CD4-positive, alpha-beta T cell treated with Interleukin-12 subunit alpha and Interleukin-12 subunit beta, for 1 hour (primary cell): ENCODE measurements around the gene MACF1.

ENCODE experiments used
- DNase-seq: peaks from one replicate; pipeline ENCODE4 v3.0.0-alpha.2; 2020

The MACF1 gene

DNA sequence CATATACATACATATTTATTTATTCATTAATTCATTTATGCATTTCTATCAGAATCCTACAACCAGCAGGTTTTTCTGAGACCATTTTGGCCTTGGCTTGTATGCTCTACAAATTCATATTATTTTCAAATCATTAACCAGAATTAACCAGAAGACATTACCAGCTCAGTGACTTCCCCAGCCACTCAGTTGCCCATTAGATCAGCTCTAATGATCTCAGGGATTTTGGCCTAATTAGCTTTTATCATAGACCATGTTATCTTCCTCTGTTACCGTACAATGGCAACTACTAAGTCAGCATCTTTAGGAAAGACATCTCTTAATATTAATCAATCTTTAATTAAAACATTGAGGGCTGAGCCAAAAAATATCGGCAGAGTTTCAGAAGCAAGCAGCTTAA lies 196.6 kb downstream of the MACF1 start:
- DNase-seq = no peak

DNA sequence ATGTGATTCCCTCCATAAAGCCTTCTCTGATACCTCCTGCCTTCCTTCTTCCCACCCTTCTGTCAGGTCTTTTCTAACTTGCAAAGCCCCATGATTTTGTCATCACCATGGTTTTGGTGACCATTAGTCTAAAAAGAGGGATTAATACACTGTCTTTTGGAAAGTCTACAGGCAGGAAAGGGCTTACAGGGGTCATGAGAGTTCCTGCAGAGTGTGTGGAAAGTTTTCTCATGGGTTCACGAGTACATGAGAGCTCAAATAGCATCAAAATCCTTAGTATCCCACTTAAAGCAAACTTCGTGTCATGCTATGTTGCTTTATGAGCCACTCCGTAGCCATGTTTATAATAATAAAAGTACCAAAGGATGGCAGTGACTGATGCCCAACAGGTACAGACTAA lies 200.4 kb downstream of the MACF1 start:
- DNase-seq = no peak

DNA sequence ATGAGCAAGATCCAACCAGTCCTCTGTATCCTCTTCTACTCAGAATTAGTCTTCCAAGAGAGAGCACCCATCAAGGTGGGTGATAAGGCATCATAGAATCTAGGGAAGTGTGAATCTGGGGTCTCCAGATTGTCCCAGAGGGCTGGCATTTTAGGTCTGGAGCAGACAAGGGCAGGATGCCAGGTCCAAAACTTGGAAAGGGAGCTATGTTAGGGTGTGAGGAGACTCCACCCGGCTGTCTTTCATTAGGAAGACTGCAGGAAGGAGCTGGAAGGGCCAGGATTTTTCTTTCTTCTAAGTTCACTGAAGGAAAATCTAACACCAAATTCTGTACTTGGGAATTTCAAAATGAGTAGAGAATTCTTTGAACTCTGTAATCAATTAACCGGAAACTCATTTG lies 200.9 kb downstream of the MACF1 start:
- DNase-seq = no peak

DNA sequence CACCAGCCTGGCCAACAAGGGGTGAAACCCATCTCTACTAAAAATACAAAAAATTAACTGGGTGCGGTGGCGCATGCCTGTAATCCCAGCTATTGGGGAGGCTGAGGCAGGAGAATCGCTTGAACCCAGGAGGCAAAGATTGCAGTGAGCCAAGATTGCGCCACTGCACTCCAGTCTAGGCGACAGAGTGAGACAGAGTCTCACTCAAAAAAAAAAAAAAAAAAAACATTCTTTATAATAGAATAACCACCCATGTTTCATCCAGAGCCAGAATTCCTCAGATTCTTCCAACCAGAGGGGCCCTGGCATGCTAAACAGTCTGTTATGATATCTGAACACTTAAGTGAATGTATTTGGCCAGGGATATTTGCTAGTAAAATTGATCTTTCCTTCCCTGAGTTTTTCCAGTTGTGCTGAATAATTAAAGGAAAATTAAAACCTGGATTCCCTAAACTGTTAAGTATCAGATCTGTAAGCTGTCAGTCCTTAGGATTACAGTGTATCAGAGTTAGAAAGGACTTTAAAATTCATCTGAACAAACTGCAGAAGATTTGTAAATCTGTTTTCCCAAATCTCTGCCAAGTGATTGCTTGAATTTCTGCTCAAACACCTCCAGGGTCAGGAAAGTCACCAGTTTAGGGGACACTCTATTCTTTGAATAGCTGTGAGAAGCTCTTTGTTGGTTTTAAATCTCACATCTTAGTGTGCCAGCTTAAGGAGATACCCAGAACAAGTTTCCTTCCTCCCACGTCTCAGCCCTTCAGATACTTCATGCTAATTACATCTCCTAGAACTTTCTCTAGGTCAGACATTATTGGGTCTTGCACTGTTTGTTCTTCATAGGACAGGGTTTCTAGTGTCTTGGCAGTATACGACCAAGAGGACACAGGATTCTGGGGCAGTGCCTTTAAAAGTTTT lies 202.3 kb downstream of the MACF1 start:
- no peak for DNase-seq

DNA sequence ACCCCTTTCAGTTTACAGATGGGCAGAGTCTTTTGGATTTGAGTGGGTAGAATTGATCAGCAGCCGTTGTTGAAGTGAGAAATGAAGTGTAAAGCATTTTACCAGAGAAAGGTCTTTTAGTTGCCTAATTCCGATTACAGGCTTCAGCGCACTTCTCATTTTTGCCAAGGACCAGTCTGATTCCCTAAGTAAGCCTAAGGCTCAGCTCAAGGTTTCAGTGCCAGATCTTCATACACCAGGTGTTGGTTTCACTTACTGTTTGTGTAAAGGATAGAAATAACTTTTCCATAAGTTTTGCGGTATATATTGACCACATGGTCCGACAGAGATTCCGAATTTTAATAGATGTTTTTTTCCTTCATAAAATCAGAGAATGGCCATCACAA lies 203.0 kb downstream of the MACF1 start:
- no peak for DNase-seq

DNA sequence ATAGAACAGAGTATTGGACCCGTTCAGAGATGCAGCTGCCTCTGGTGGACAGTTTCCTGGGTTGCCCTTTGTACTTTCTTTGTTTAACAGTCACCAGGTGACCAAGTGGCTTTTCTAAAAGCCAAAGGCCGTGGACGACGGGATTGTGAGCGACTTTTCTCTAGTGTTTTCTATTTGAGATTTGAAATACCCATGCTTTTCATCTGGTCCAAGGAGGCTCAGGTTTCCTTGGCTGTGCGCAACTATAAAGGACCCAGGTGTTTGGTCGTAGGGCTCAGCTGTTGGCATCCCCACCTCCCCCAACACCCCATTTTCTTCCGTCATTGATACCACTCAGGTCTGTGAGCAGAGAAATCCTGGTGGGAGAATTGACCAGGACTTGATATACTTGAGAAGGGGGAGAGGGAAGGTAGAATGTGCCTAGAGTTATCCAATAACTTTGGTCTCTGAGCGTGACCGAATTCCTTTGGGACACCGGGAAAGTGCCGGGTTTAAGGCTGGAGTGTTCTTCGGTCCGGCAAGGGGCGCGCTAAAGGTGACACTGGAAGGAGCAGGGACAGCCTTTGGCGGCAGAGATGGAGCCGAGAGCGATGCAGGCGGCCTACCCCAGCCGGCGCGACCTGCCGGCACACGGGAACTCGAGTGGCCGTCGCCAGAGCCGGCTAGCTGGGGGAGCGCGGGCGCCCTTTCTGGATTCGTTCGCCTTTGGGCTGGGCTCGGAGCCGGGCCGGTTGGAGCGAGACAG lies 203.6 kb downstream of the MACF1 start:
- no peak for DNase-seq

DNA sequence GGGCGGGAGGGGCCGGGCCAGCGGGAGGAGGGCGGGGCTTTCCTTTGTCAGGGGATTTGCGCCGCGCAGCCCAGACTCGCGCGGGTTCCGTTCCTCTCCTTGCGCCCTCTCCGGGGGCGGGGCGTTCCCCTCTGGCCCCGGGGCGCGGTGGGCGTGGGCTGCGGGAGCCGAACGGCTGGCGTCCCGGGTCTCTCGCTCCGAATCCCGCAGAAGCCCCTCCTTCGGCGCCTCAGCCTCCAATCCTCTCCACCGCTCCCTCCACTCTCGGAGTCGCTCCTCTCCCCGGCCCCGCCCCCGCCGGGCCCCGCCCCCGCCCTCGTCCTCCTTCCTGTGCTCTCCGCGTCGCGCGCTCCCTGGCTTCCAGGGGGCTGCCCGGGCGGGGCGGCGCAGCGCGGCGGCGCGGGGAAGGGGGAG lies 204.2 kb downstream of the MACF1 start:
- DNase-seq = peak; percentile 89

DNA sequence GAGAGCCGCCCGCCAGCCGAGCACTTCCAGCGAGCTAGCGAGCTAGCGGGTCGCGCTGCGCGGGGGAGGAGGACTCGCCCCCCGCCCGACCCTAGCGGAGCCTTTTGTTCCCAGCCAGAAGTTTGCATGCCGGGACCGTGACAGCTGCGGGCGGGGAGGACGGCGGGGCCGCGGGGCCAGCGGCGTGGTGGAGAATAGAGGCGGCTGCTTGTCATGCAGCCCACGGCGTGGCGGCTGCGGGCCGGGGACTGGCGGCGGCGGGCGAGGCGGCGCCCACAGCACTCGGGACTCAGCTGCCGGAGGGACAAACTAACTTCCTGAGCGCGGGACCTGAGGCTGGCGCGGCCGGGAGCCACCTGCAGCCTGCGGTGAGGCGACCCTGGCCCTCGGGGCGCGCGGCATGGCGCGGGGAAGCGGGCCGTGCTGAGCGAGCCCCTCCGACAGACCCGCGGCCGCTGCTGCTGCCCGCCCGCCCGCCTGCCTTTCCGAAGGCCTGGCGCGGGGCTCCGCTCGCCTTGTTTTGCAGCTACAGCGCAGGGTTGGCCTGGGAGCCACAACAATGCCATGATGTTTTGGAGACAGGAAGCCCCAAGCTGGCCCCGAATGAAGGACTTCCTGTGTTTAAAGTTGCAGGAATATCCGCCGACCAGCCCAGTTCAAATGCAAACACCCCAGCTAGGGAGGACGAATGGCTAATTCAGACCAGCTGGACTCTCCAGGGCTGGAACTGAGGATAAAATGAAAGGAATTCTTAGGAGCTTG lies 204.7 kb downstream of the MACF1 start:
- peak; percentile 13 for DNase-seq

DNA sequence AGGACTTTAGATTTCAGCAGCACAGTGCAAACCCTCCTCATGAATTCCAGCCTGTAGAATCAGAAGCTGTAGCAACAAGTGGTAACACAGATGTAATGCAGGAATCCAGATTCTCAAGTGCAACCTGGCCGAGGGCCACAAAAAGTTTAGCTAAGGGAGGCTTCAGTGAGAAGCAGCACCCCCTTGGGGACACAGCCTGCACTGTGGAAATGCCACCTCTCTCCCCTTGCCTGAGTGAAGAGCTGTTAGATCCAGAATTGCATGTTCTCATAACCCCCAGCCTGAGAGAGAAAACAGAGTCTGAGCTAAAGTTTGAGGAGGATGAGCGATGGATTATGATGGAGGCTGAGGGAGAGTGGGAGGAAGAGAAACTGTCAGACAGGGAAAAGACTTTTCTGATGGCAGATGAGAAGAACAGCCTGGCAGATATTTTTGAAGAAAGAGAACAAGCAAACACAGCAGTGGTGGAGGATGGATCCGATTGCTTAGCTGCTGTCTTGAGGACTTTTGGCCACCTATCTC lies 206.5 kb downstream of the MACF1 start:
- peak; percentile 64 for DNase-seq

DNA sequence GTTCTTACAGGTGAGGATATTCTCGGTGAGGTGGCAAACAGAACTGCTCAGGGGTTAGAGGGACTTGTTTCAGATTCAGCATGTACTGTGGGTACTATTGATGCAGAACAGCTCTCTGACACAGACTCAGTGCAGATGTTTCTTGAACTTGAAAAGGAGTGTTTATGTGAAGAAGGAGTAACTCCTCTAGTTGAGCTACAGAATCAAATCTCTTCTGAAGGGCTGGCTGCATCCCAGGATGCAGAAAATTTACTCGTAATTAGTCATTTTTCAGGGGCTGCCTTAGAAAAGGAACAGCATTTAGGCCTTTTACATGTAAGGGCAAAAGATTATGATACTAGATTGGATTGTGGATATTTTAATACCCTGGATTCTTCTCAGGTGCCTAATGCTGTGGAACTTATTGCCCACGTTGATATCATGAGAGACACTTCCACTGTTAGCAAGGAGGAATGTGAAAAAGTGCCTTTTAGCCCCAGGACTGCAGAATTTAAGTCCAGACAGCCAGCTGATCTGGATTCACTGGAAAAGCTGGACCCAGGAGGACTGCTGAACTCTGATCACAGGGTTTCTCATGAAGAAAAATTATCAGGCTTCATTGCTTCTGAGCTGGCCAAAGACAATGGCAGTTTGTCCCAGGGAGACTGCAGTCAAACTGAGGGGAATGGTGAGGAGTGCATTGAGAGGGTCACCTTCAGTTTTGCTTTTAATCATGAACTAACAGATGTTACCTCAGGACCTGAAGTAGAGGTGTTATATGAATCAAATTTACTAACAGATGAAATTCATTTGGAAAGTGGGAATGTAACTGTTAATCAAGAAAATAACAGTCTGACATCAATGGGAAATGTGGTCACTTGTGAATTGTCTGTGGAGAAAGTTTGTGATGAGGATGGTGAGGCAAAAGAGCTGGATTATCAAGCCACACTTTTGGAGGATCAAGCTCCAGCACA lies 207.3 kb downstream of the MACF1 start:
- DNase-seq = no peak

DNA sequence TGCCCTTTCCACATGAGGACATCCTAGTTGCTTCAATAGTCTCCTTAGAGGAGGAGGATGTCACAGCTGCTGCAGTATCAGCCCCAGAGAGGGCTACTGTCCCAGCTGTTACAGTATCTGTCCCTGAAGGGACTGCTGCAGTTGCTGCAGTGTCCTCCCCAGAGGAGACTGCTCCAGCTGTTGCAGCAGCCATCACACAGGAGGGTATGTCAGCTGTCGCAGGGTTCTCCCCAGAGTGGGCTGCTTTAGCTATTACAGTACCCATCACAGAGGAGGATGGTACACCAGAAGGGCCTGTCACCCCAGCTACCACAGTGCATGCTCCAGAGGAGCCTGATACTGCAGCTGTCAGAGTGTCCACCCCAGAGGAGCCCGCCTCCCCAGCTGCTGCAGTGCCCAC lies 208.4 kb downstream of the MACF1 start:
- no peak for DNase-seq

DNA sequence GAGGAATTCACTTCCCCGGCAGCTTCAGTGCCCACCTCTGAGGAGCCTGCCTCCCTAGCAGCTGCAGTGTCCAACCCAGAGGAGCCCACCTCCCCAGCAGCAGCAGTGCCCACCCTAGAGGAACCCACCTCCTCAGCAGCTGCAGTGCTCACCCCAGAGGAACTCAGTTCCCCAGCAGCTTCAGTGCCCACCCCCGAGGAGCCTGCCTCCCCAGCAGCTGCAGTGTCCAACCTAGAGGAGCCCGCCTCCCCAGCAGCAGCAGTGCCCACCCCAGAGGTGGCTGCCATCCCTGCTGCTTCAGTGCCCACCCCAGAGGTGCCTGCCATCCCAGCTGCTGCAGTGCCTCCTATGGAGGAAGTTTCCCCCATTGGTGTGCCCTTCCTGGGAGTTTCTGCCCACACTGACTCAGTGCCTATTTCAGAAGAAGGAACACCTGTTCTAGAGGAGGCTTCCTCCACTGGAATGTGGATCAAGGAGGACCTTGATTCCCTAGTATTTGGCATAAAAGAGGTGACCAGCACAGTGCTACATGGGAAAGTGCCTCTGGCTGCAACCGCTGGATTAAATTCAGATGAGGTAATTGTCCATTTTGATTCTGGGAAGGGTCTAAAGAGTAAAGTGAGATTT lies 209.5 kb downstream of the MACF1 start:
- no peak for DNase-seq

DNA sequence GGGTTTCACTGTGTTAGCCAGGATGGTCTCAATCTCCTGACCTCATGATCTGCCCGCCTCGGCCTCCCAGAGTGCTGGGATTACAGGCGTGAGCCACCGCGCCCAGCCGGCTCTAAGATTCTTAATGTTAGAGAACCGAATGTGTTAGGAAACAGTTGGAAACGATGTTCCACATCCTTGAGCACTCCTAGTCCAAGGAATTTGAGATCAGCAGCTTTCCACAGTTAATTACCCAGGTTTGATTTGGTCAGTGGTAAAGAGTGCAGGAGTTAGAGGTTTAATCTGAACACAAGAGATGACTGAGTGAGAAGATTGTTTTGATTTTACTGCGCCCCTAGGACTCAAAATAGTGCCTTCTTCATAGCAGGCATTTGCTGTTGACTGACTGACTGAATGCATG lies 211.1 kb downstream of the MACF1 start:
- no peak for DNase-seq

DNA sequence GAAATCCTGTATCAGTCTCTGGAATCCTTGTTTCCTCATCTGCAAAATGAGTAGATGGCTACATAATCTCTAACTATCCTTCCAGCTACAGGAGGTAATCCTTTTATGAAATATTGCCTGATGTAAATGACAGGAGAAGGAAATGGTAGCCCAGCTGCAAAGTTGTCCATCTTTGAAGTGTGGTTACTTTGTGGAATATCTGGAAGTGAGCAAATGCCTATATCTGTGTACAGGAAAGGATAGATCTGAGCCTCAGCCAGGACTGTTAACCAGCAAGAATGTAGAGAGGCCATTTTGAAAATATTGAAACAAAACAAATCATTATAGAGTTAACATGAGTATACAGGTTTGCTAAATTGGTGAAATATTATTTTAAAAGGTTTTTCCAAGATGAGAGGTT lies 212.1 kb downstream of the MACF1 start:
- no peak for DNase-seq

DNA sequence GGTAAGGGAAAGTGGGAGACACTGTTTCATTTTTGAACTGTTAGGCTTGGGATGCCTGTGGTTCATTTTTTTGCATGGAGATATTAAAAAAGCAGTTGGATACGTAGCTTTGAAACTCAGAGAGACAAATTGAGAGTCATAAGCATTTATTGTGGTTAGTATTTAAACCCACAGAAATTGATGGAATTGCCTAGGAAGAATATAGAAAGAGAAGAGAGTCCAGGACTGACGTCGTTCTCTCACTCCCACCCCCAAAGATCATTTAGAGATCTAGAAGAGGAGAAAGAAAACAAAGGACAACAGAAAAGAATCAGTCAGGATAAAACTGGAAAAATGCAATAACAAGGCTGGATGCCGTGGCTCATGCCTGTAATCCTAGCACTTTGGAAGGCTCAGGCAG lies 213.7 kb downstream of the MACF1 start:
- no peak for DNase-seq

DNA sequence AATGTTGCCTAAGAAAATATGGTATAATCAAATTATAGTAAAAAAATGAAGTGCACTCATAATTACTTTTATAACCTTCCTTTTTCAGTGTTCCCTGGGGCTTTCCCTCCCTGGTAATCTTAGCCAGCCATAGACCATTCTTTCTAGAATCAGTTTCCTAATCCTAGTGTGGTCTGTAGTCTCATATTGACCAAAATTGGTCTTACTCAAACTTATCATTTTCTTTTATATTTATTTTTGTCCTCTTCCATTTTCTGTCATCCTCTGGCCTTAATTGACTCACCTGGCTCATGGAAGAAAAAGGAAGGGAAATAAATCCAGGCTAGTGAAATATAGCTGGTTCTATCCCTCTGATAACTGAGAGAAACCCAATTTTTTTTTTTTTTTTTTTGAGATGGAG lies 216.0 kb downstream of the MACF1 start:
- DNase-seq = no peak

DNA sequence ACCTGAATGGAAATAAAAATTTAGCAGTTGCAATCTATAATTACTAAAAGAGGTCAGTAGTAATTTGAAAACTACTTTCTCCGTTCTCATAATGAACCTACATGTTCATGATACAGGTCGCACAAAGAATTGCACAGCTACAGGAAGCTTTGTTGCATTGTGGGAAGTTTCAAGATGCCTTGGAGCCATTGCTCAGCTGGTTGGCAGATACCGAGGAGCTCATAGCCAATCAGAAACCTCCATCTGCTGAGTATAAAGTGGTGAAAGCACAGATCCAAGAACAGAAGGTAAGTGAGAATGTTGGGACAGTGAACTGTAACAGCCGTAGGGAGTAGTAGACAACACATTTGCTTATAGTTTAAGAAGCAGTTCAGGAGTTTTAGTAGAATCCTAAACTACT lies 218.1 kb downstream of the MACF1 start:
- DNase-seq = no peak

DNA sequence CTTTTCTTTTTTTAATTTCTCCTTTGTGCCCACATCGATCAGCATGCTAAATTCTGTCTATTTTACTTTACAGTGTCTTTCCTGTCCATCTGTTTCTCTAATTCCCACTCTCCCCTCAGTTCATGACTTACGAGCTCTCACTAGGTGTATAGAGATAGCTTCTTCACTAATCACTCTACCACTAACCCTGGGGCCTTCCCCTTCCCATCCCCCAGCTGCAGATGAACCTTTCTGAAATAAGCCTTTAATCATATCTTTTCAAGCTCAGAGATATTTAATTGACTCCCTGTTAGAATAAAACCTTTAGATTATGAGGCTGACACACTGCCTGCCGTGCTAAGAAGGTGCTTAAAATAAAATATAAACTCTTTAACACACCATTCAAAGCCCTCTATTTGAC lies 220.7 kb downstream of the MACF1 start:
- no peak for DNase-seq

DNA sequence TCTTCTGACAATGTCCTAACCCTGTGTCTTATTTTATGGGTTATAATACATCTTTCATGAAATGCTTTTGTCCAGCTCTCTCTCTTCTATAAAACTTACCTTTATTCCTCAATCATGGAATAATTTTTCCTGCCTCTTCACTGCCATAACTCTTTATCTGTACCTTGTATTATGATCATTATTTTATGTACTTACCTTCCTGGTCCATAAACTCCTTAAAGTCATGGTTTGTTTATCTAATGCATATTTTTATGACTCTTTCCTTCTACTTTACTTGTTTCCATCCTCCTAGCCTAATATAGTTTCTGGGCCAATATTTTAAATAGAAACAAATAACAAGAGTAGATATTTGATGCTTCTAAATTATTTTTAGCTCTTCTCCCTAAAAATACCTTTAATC lies 221.1 kb downstream of the MACF1 start:
- DNase-seq = no peak

DNA sequence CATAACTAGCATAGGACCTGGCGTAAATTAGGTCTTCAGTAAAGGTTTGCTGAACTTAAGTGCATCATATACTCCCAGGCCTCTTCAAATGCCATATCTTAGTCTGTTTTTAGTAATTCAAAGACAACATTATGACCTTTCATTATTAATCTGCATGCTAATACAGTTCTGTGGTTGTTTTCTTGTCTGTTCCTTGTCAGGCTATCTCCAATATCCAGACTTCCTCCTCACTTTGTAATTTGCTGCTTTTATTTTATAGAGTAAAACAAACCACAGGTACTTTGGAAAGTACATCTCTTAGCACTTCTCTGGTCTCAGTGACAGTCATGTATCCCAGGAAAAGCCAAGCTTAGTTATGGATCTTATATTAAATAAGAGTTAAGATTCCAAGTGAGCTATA lies 221.9 kb downstream of the MACF1 start:
- DNase-seq = no peak

DNA sequence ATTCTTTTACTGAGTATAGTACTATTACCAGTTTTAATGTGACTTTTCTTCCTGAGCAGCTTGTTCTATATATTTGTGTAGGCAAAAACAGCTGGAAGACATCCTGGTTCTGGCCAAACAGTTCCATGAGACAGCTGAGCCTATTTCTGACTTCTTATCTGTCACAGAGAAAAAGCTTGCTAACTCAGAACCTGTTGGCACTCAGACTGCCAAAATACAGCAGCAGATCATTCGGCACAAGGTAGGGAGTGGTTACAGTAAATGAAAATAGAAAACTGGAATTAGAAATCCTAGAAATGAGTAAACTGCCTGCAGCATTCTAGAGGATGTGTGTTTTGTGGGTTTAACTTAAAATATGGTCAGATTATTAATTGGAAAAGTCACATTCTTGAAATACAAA lies 222.9 kb downstream of the MACF1 start:
- no peak for DNase-seq

DNA sequence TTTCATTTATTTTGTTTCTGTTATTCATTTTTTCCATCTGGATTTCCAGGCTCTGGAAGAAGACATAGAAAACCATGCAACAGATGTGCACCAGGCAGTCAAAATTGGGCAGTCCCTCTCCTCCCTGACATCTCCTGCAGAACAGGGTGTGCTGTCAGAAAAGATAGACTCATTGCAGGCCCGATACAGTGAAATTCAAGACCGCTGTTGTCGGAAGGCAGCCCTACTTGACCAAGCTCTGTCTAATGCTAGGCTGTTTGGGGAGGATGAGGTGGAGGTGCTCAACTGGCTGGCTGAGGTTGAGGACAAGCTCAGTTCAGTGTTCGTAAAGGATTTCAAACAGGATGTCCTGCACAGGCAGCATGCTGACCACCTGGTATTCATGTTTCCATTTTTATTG lies 223.4 kb downstream of the MACF1 start:
- no peak for DNase-seq
